ENCODE measurements around the gene TERT. TPM values are rescaled to one million over a fixed set of nuclear protein-coding genes. Genes with fewer than 3 reads are reported as not detected.

Gene TERT
- total and polyA plus RNA-seq, 2 of the 8 experiments (the other 6 are each of a cell fraction or from before 2014, with no cell fraction given): 13.1 to 23.1 TPM

- no peak overlapping the region for H2BK12ac ChIP-seq (ENCODE audit: low read depth, low read length)
- H3K23ac ChIP-seq (ENCODE audit: insufficient read length): no peak overlapping the region
- DNase-seq (ENCODE audit: low read depth in 1 of 2, low spot score in 2 of 2): no peak
- peaks cover 0 to 18% (median 8%) of the 10 kb centered on the region in 4 experiments; a peak in 4 of 8 replicates for H3K36me3 ChIP-seq (ENCODE audit: control insufficient read depth in 2 of 4, insufficient read depth in 4 of 4, low read length in 3 of 4)
- no peak overlapping the region for H3K14ac ChIP-seq (ENCODE audit: insufficient read length)
- 94% methylated on average over 29 of the region's 34 CpGs; no CpG with 5 or more reads in 1 of the 2 experiments for WGBS, 2 experiments (ENCODE audit: extremely low coverage in 1 of 2, insufficient coverage in 1 of 2, insufficient read length in 1 of 2, insufficient replicate concordance in 2 of 2, low coverage in 1 of 2, low lambda C conversion rate in 2 of 2, missing lambda C conversion rate in 1 of 2)
- no peak overlapping the region for H3K18ac ChIP-seq (ENCODE audit: extremely low read depth, low read length)
- no peaks in the 10 kb centered on the region for H3K4me1 ChIP-seq (replicated peaks in 1 of 4; ENCODE audit: control insufficient read depth in 3 of 4, insufficient read depth in 4 of 4, low read length in 3 of 4)
- H3K4ac ChIP-seq (replicated peaks; ENCODE audit: insufficient read length, low read depth, low read length): no peak overlapping the region
- H4K91ac ChIP-seq (replicated peaks; ENCODE audit: insufficient read length, low read length): no peak overlapping the region
- no peak overlapping the region for H3K4me3 ChIP-seq (ENCODE audit: extremely low read depth in 1 of 4, insufficient read depth in 2 of 4, low read depth in 3 of 4, low read length in 4 of 4)
- no peak overlapping the region for H3K27ac ChIP-seq (ENCODE audit: low read depth, low read length)
- H4K8ac ChIP-seq (ENCODE audit: extremely low read depth, insufficient read depth, low read length): no peak overlapping the region
- no peak overlapping the region for H2AK5ac ChIP-seq (ENCODE audit: low read depth, low read length)
- no peaks in the 10 kb centered on the region for H3K27me3 ChIP-seq (replicated peaks in 1 of 4; ENCODE audit: control insufficient read depth in 3 of 4, extremely low read depth in 1 of 4, insufficient read depth in 3 of 4, low read length in 3 of 4)
- no peak overlapping the region for H2BK15ac ChIP-seq (ENCODE audit: low read length)
- CTCF ChIA-PET (ENCODE audit: partially characterized antibody): no interaction called here
- H3K23me2 ChIP-seq (ENCODE audit: low read depth, low read length): peaks cover 3% of the 10 kb centered on the region; the same call in 1 of the 2 replicates
- TF ChIP-seq ATF3 (IDR thresholded peaks at IDR 0.05; ENCODE audit: insufficient read depth, low read depth, low read length) (no peak), SP2 (IDR thresholded peaks at IDR 0.05; ENCODE audit: low read length) (no peak), SIN3A (conservative IDR thresholded peaks at IDR 0.05 in 1 of 2, IDR thresholded peaks at IDR 0.05 in 1 of 2; ENCODE audit: low read depth in 1 of 2, low read length in 2 of 2) (no peak), BACH1 (IDR thresholded peaks at IDR 0.05; ENCODE audit: low read length) (no peak), CREB1 (IDR thresholded peaks at IDR 0.05) (no peak), POU5F1 (IDR thresholded peaks at IDR 0.05; ENCODE audit: low read depth, low read length) (no peak), SP4 (IDR thresholded peaks at IDR 0.05; ENCODE audit: low read length) (no peak), ATF2 (IDR thresholded peaks at IDR 0.05; ENCODE audit: low read length) (no peak)
- H4K5ac ChIP-seq (ENCODE audit: insufficient read length, low read depth, low read length): no peak overlapping the region
- H3K9ac ChIP-seq (replicated peaks in 1 of 4; ENCODE audit: extremely low read depth in 1 of 4, low read depth in 3 of 4, low read length in 3 of 4): no peak overlapping the region
- H2BK20ac ChIP-seq (ENCODE audit: low read length): no peak overlapping the region
- no peak overlapping the region for H2BK120ac ChIP-seq (replicated peaks; ENCODE audit: low read depth, low read length)
- no peak overlapping the region for H3K4me2 ChIP-seq (ENCODE audit: insufficient read depth in 1 of 2, low read depth in 2 of 2, low read length in 2 of 2)
- H4K20me1 ChIP-seq (replicated peaks in 1 of 2; ENCODE audit: control insufficient read depth in 1 of 2, insufficient read depth in 2 of 2, low read length in 2 of 2): peaks cover 5 to 10% of the 10 kb centered on the region in 2 experiments
- H3K56ac ChIP-seq (replicated peaks; ENCODE audit: insufficient read length, low read depth, low read length): no peak overlapping the region
- H2BK5ac ChIP-seq (ENCODE audit: low read depth, low read length): no peak overlapping the region
- H3K9me3 ChIP-seq (ENCODE audit: insufficient read depth in 2 of 2, low read depth in 1 of 2, low read length in 1 of 2): no peaks in the 10 kb centered on the region
- peaks cover 3% of the 10 kb centered on the region for H3K79me1 ChIP-seq (ENCODE audit: low read depth, low read length)
- no peak overlapping the region for H2AFZ ChIP-seq (ENCODE audit: low read length)
- H3K79me2 ChIP-seq (ENCODE audit: control insufficient read depth in 1 of 2, insufficient read depth in 2 of 2, low read length in 2 of 2): peaks cover 0 to 16% of the 10 kb centered on the region in 2 experiments; a peak in 1 of 4 replicates
- no peak for FAIRE-seq
- POLR2A ChIA-PET (ENCODE audit: partially characterized antibody): no interaction called here
Measured at GRCh38 chr5:1279443-1280151, 15.3 kb downstream of the TERT start.
